Stimulated activated CD4-positive, alpha-beta T cell treated with anti-CD3 and anti-CD28 coated beads, Interleukin-2, amount 100 ng/mL, for 48 hours (primary cell): ENCODE measurements around the gene TDRD10.
"Not testable (repeated sequence)": the region's sequence is repeated elsewhere in the genome, so short reads cannot be mapped to it uniquely, and the experiment has no call there.

Experiments used
- DNase-seq, 2 donors: peaks; one replicate each; pipeline ENCODE4 v3.0.0-alpha.2; 2020

TDRD10 gene

GRCh38 chr1:154520333-154520732, 18.3 kb downstream of the TDRD10 start:
- no peak for DNase-seq

GRCh38 chr1:154521695-154522094, 19.7 kb downstream of the TDRD10 start:
- DNase-seq = no peak

GRCh38 chr1:154524881-154525280, 22.9 kb downstream of the TDRD10 start:
- no peak for DNase-seq

- DNase-seq = no peak
Observed at GRCh38 chr1:154527192-154527591, 25.2 kb downstream of the TDRD10 start.

- DNase-seq = no peak
Observed at GRCh38 chr1:154529308-154529707, 27.3 kb downstream of the TDRD10 start.

GRCh38 chr1:154531950-154532349, 29.9 kb downstream of the TDRD10 start:
- DNase-seq = not testable (repeated sequence)

GRCh38 chr1:154533952-154534844, 32.2 kb downstream of the TDRD10 start:
- no peak for DNase-seq

- DNase-seq = no peak
Observed at GRCh38 chr1:154536570-154536969, 34.6 kb downstream of the TDRD10 start.

- DNase-seq = no peak
Observed at GRCh38 chr1:154539486-154540483, 37.8 kb downstream of the TDRD10 start.

GRCh38 chr1:154541231-154541630, 39.2 kb downstream of the TDRD10 start:
- DNase-seq = no peak

GRCh38 chr1:154546264-154547063, 44.4 kb downstream of the TDRD10 start:
- peak; percentile 54 to 62 for DNase-seq

- no peak for DNase-seq
Observed at GRCh38 chr1:154547105-154547732, 45.2 kb downstream of the TDRD10 start.

GRCh38 chr1:154548028-154548427, 46.0 kb downstream of the TDRD10 start:
- DNase-seq = no peak

GRCh38 chr1:154549202-154549770, 47.3 kb downstream of the TDRD10 start:
- DNase-seq = no peak

GRCh38 chr1:154550070-154550469, 48.1 kb downstream of the TDRD10 start:
- no peak for DNase-seq

GRCh38 chr1:154550657-154551056, 48.6 kb downstream of the TDRD10 start:
- DNase-seq = no peak

GRCh38 chr1:154551474-154551873, 49.5 kb downstream of the TDRD10 start:
- DNase-seq = no peak

- no peak for DNase-seq
Observed at GRCh38 chr1:154552036-154552435, 50.0 kb downstream of the TDRD10 start.

- DNase-seq = no peak
Observed at GRCh38 chr1:154553056-154554030, 51.3 kb downstream of the TDRD10 start.

- no peak for DNase-seq
Observed at GRCh38 chr1:154556422-154556821, 54.4 kb downstream of the TDRD10 start.
